Loucy (cell line): ENCODE results near the gene KSR1.

Source experiments
- CTCF ChIP-seq: fragments of 200-600 bp; sonication (generic); conservative IDR thresholded peaks from 2 replicates; pipeline ENCODE4 v1.5.1; 2014; ENCODE audit warnings: mild to moderate bottlenecking, antibody characterized with exemption, low read length
- EZH2phosphoT487 ChIP-seq: fragments of 200-600 bp; IDR thresholded peaks from 2 replicates; pipeline ENCODE4 v1.6.1; 2018; ENCODE audit warnings: antibody characterized with exemption, mild to moderate bottlenecking, moderate library complexity, borderline replicate concordance

- TF ChIP-seq CTCF (no peak), EZH2phosphoT487 (no peak)
Measured at GRCh38 chr17:27627514-27627913, 171.3 kb downstream of the KSR1 start.
